Neutrophil (primary cell): ENCODE measurements around the gene SCN7A.

Experiments used
- H3K27ac ChIP-seq: fragments of 200-600 bp; sonication (generic); 2 replicates; pipeline ENCODE4 v1.5.1; 2016; ENCODE audit warnings: mild to moderate bottlenecking, moderate library complexity
- H3K27me3 ChIP-seq: fragments of 200-600 bp; sonication (generic); 2 replicates; pipeline ENCODE4 v1.6.0; 2016; ENCODE audit warnings: mild to moderate bottlenecking
- H3K36me3 ChIP-seq: fragments of 200-600 bp; sonication (generic); 2 replicates; pipeline ENCODE4 v1.5.1; 2017
- H3K4me1 ChIP-seq, 2 experiments: fragments of 200-600 bp in 1 of 2; sonication (generic) in 1 of 2; 1 replicate in 1 of 2; 2 replicates in 1 of 2; pipeline versions ENCODE4 v1.5.1 to v1.6.1; 2013 to 2016; ENCODE audit warnings: low read depth in 1 of 2, low read length in 1 of 2, mild to moderate bottlenecking in 1 of 2, moderate library complexity in 1 of 2; ENCODE audit not compliant: control insufficient read depth in 1 of 2, insufficient read depth in 1 of 2
- H3K4me3 ChIP-seq, 2 experiments: fragments of 200-600 bp in 1 of 2; sonication (generic) in 1 of 2; 1 replicate in 1 of 2; 2 replicates in 1 of 2; pipeline ENCODE4 v1.5.1; 2013 to 2016; ENCODE audit warnings: low read depth in 1 of 2, low read length in 1 of 2, mild to moderate bottlenecking in 1 of 2, moderate library complexity in 1 of 2
- H3K9me3 ChIP-seq: fragments of 200-600 bp; sonication (generic); 2 replicates; pipeline ENCODE4 v1.5.1; 2016
- CTCF ChIP-seq: fragments of 200-600 bp; sonication (generic); IDR thresholded peaks from 2 replicates; pipeline ENCODE4 v1.5.1; 2016; ENCODE audit warnings: antibody characterized with exemption

Gene SCN7A

GRCh38 chr2:166436976-166437375 lies 57.1 kb downstream of the SCN7A start:
- Histone ChIP-seq H3K27ac (no peak overlapping the region), H3K4me1 (peaks cover 0 to 5% of the 10 kb centered on the region in 2 experiments), H3K27me3 (no peaks in the 10 kb centered on the region), H3K9me3 (no peaks in the 10 kb centered on the region), H3K4me3 (no peak overlapping the region), H3K36me3 (no peaks in the 10 kb centered on the region)
- TF ChIP-seq CTCF = no peak

GRCh38 chr2:166436189-166436588 lies 57.9 kb downstream of the SCN7A start:
- no peak overlapping the region for H3K4me3 ChIP-seq
- H3K4me1 ChIP-seq = peaks cover 0 to 5% of the 10 kb centered on the region in 2 experiments
- no peaks in the 10 kb centered on the region for H3K36me3 ChIP-seq
- H3K27ac ChIP-seq = no peak overlapping the region
- TF ChIP-seq CTCF = no peak
- no peaks in the 10 kb centered on the region for H3K27me3 ChIP-seq
- H3K9me3 ChIP-seq = no peaks in the 10 kb centered on the region

GRCh38 chr2:166434491-166434890 lies 59.6 kb downstream of the SCN7A start:
- Histone ChIP-seq H3K27me3 (no peaks in the 10 kb centered on the region), H3K27ac (no peak overlapping the region), H3K4me1 (peaks cover 0 to 5% of the 10 kb centered on the region in 2 experiments), H3K36me3 (no peaks in the 10 kb centered on the region), H3K4me3 (no peak overlapping the region), H3K9me3 (no peaks in the 10 kb centered on the region)
- no peak for TF ChIP-seq CTCF

GRCh38 chr2:166433457-166433856 lies 60.6 kb downstream of the SCN7A start:
- Histone ChIP-seq H3K27ac (no peak overlapping the region), H3K36me3 (no peaks in the 10 kb centered on the region), H3K27me3 (no peaks in the 10 kb centered on the region), H3K4me1 (peaks cover 0 to 5% of the 10 kb centered on the region in 2 experiments), H3K9me3 (no peaks in the 10 kb centered on the region), H3K4me3 (no peak overlapping the region)
- no peak for TF ChIP-seq CTCF

GRCh38 chr2:166432331-166432730 lies 61.7 kb downstream of the SCN7A start:
- H3K36me3 ChIP-seq = no peaks in the 10 kb centered on the region

More at GRCh38 chr2:166432331-166432730, 61.7 kb downstream of the SCN7A start:
- no peak overlapping the region for H3K27ac ChIP-seq
- no peak overlapping the region for H3K4me3 ChIP-seq
- H3K4me1 ChIP-seq = peaks cover 0 to 5% of the 10 kb centered on the region in 2 experiments
- no peaks in the 10 kb centered on the region for H3K27me3 ChIP-seq
- no peak for TF ChIP-seq CTCF
- no peaks in the 10 kb centered on the region for H3K9me3 ChIP-seq
